Dermis blood vessel endothelial cell (primary cell): ENCODE measurements around the gene GLUD1. TPM values are rescaled to one million over a fixed set of nuclear protein-coding genes. Genes with fewer than 3 reads are reported as not detected.

Experiments used
- total RNA-seq: library from RNA; depleted of rRNA; stranded (reverse); fragments of >200 nt; gene quantifications from 2 replicates; pipeline ENCODE4 v1.2.3, GENCODE V29; 2014

Gene GLUD1
- total RNA-seq, 1 donor from 2014 or later, result 207 TPM

Other genes with a start within 250 kb of the GLUD1 start
- gene MMRN2, start 137.2 kb downstream of the GLUD1 start, total RNA-seq, result 465 and 483 TPM in 2 replicates
- 111 and 117 TPM in 2 replicates for gene SNCG, start 136.2 kb downstream of the GLUD1 start, total RNA-seq
- gene ADIRF, start 126.4 kb downstream of the GLUD1 start, total RNA-seq, result 12.8 and 23.8 TPM in 2 replicates
- not detected in 2 replicates for gene FAM25A, start 74.5 kb downstream of the GLUD1 start, total RNA-seq
- 25.9 and 36.2 TPM in 2 replicates for gene SHLD2, start 363 bp upstream of the GLUD1 start, total RNA-seq
- gene NUTM2A, start 130.6 kb upstream of the GLUD1 start, total RNA-seq, result 0.09 and 0.85 TPM in 2 replicates